ENCODE data around the gene CUEDC1.

CUEDC1 gene

GRCh38 chr17:57823469-57824401, 131.5 kb downstream of the CUEDC1 start:
- DNase-seq: no peak

DNA sequence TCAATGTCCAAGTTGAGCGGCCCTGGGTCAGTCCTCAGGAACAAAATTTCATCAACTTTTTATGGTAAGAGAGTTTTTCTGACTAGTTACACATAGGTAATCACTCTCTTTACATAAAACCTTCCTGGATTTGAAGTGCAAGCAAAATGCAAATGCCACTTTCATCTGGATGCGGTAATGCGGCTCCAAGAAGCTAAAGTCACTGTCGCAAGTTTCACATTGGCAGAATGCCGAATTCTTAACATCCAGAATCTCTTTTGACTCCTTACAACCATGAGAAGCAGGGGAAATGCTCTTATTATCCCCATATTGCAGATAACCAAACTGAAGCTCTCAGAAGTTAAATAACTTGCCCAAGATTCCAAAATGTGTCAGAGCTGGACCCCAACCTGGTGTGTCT, 135.3 kb downstream of the CUEDC1 start:
- no peak for DNase-seq

- DNase-seq: no peak
Observed at GRCh38 chr17:57819285-57819684, 135.9 kb downstream of the CUEDC1 start.

DNA sequence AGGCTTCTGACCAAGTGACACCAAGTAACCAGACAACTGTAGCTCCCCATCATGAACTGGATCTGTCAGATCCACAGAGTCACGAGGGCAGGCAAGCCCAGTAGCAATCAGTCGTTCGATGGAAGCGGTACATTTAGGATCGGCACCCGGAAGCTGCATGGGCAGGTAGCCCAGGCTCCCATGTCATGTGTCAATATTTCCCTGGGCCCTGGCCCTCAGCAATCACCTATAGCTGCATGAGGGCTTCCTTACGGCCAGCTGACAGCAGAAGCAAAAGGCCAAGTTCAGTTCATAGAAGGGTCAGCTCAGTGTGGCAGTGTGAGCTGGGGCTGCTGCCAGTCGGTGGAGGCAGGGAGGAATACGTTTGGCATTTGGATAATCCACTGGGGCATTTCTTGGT, 137.1 kb downstream of the CUEDC1 start:
- DNase-seq: no peak

DNA sequence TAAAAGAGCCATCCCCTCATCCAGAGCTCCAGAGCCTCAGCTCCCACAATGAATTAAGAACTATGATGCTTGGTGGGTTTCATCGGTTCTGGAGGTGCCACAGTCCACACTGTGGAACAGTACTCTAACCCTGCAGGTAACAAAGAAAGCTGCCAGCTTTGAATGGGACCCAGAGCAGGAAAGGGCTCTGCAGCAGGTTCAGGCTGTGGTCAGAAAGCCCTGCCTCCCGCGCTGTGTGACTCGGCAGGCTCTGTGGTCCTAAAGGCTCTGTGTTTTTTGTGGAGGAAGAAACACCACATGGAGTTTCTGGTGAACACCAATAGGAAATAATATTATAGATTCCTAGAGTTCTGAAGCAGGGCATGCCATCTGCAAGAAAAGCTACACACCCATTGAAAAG, 137.9 kb downstream of the CUEDC1 start:
- no peak for DNase-seq

GRCh38 chr17:57814421-57814820, 140.8 kb downstream of the CUEDC1 start:
- DNase-seq: no peak

DNA sequence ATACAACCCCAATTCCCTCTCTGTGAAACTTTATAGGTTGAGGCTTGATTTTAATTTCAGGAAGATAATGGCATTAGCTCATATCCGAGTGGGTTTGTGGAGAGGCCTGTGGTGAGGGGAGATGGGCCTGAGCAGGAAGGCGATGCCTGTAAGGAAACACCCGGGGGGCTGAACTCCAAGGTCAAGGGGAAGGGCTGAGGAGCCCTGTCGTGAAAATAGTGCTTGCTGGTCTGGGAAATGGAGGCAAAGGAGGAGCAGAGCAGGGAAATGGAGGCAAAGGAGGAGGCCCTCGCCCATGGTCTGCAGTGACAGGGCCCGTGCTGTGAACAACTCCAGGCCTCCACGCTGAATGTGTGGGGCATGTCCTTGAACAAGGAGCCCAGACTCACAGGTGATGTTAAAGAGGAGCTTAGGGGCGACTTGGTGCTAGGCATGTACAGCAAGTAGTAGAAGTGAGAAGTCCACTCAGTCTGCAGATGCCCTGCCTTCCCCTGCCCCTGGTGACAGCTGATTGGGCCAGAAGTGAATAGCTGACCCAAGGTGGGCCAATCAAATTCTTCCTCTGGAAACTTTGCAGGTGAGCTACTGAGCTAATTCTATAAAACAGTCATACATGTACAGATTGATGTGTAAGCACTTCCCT, 143.5 kb downstream of the CUEDC1 start:
- no peak for DNase-seq
